Astrocyte (in vitro differentiated cells and primary cell): ENCODE measurements around the gene VAPA.

Source experiments
- CTCF ChIP-seq: IDR thresholded peaks from 2 replicates; pipeline ENCODE4 v1.5.1; 2011; ENCODE audit warnings: low read depth, mild to moderate bottlenecking, inconsistent platforms, low read length, moderate library complexity; ENCODE audit not compliant: insufficient read depth
- EZH2 ChIP-seq: IDR thresholded peaks from 2 replicates; pipeline ENCODE4 v1.6.1; 2012; ENCODE audit warnings: mild to moderate bottlenecking, low read length, inconsistent platforms; ENCODE audit not compliant: insufficient read depth

GRCh38 chr18:9870431-9871008 is 43.3 kb upstream of the VAPA start:
- no peak for TF ChIP-seq CTCF
- TF ChIP-seq EZH2: no peak
